ENCODE data around the gene CLEC16A.

CLEC16A gene

DNA sequence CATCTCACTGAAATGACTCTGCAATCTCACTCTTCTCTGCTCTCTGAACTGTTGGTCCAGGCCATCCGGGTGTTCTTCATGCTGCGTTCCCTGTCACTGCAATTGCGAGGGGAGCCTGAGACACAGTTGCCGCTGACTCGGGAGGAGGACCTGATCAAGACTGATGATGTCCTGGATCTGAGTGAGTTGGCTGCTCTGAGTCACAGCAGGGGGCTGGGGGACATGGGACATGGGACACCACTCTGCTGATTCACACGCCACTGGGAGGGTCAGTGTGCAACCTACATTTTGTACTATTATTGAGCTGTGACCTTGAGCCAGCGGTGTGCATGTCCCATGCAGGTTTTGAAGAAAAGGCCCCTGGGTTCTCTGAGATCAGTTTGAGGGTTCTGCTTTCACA is 116.5 kb downstream of the CLEC16A start:
- Histone ChIP-seq H3K9me3 (ENCODE audit: control insufficient read depth in 5 of 5, low read length in 5 of 5) (no peaks in the 10 kb centered on the region), H3K27ac (ENCODE audit: low read depth, low read length) (no peak overlapping the region), H3K36me3 (ENCODE audit: control insufficient read depth in 5 of 5, insufficient read depth in 5 of 5, low read length in 5 of 5) (peaks cover 0 to 56% (median 29%) of the 10 kb centered on the region in 5 donors), H3K9ac (ENCODE audit: low read length in 5 of 5) (no peak overlapping the region), H3K4me3 (ENCODE audit: low read depth in 1 of 5, low read length in 5 of 5) (no peak overlapping the region), H3K27me3 (ENCODE audit: control insufficient read depth in 5 of 5, insufficient read depth in 4 of 5, low read length in 5 of 5) (no peaks in the 10 kb centered on the region), H3K4me1 (ENCODE audit: control insufficient read depth in 5 of 5, insufficient read depth in 5 of 5, low read length in 5 of 5) (peaks cover 0 to 22% (median 7%) of the 10 kb centered on the region in 5 donors)

DNA sequence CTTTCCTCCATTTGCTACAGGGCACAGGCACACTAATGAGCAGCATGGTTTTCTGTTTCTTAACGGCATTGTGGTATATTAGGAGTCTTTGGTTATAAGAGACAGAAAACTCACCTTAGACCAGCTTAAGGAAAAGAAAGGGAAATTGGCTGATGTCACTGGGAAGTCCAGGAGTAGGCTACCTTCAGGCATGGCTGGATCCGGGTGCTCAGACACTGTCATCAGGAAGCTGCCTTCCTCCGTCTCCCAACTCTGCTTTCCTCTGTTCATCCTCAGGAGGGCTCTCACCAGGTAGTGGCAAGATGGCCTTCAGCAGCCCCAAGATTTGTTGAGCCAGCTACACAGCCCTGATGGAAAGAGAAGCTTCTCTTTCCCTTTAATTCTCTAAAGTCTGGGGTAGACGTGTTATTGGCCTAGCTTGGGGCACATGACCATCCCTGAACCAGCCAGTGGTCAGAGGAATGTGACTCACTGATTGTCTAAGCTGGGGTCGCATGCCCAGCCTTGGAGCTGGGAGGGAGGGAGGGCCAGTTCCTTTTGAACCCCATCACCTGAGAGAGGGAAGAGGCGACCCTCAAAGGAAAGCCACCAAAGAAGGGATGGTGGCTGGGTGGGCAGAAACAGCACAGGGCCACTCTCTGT is 117.4 kb downstream of the CLEC16A start:
- H3K36me3 ChIP-seq (ENCODE audit: control insufficient read depth in 5 of 5, insufficient read depth in 5 of 5, low read length in 5 of 5): peaks cover 0 to 57% (median 31%) of the 10 kb centered on the region in 5 donors
- H3K27ac ChIP-seq (ENCODE audit: low read depth, low read length): no peak overlapping the region
- H3K4me1 ChIP-seq (ENCODE audit: control insufficient read depth in 5 of 5, insufficient read depth in 5 of 5, low read length in 5 of 5): peaks cover 0 to 21% (median 7%) of the 10 kb centered on the region in 5 donors
- no peak overlapping the region for H3K9ac ChIP-seq (ENCODE audit: low read length in 5 of 5)
- H3K27me3 ChIP-seq (ENCODE audit: control insufficient read depth in 5 of 5, insufficient read depth in 4 of 5, low read length in 5 of 5): no peaks in the 10 kb centered on the region
- no peak overlapping the region for H3K4me3 ChIP-seq (ENCODE audit: low read depth in 1 of 5, low read length in 5 of 5)
- no peaks in the 10 kb centered on the region for H3K9me3 ChIP-seq (ENCODE audit: control insufficient read depth in 5 of 5, low read length in 5 of 5)

DNA sequence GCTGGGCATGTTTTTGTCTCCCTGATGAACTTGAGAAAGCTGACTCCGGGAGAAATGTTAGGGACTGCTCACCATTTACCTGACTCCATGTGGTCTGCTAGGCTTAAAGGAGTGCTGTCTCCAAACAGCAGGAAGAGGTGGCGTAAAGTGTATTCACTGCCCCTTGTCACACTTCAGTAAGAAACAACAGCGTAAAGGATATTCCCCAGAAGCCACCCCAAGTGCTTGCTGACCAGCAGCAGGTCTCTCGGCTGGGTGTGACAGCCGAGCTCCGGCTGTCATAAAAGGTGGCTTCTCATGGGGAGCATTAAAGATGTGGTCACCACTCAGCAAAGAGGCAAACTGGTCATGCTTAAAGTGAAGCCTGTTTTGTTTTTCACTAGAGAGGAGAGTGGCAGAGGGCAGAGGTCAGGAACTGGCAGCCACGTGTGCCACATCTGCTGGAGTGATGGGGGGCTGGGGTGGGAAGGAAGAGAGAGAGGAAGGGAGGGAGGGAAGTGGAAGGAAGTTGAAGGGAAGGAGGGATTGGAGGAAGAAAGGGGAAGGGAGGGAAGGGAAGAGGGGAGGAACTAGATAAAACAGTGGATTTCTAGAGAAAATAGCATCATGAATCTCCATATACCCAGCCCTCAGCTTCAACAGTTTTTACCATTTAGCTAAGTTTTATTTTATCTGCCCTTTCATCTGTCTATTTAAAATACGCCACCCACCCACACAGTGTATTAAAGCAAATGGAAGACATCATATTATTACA is 119.3 kb downstream of the CLEC16A start:
- Histone ChIP-seq H3K9me3 (ENCODE audit: control insufficient read depth in 5 of 5, low read length in 5 of 5) (no peaks in the 10 kb centered on the region), H3K27me3 (ENCODE audit: control insufficient read depth in 5 of 5, insufficient read depth in 4 of 5, low read length in 5 of 5) (no peaks in the 10 kb centered on the region), H3K4me3 (ENCODE audit: low read depth in 1 of 5, low read length in 5 of 5) (no peak overlapping the region), H3K4me1 (ENCODE audit: control insufficient read depth in 5 of 5, insufficient read depth in 5 of 5, low read length in 5 of 5) (peaks cover 2 to 28% (median 8%) of the 10 kb centered on the region in 5 donors), H3K36me3 (ENCODE audit: control insufficient read depth in 5 of 5, insufficient read depth in 5 of 5, low read length in 5 of 5) (peaks cover 0 to 57% (median 31%) of the 10 kb centered on the region in 5 donors), H3K27ac (ENCODE audit: low read depth, low read length) (no peak overlapping the region), H3K9ac (ENCODE audit: low read length in 5 of 5) (no peak overlapping the region)

DNA sequence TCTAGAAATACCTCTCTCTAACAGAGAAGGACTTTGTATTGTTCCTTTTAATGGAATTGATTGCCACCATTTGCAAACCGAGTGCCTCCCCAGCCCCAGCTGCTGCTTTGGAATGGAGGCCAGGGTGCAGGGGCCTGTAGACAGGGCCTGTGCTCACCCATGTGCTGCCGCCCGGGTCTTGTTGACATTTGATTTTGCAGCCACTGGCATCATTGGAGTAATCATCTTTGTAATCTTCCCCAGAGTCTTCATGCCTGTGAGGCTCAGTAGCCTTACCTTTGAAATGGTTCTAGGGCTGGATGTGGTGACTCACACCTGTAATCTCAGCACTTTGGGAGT is 119.8 kb downstream of the CLEC16A start:
- peaks cover 0 to 52% (median 31%) of the 10 kb centered on the region in 5 donors for H3K36me3 ChIP-seq (ENCODE audit: control insufficient read depth in 5 of 5, insufficient read depth in 5 of 5, low read length in 5 of 5)
- no peak overlapping the region for H3K27ac ChIP-seq (ENCODE audit: low read depth, low read length)

DNA sequence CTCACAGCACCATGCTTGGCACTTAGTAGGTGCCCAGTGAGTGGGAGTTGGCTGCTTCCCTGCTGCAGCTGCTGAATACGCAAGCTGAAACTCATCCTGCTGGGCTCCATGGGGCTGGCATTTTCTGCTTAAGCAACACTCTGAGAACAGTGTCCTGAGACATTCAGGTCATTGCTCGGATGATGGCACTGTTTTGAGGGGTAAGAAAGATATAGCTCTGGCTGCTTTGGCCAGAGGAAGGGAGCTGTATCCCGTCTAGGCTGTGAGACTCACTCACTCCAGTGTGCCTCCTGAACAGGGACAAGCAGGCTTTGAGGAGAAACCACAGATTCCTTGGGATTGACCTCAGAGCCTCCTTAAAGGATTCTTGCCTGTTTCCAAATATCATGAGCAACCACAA is 120.5 kb downstream of the CLEC16A start:
- H3K4me3 ChIP-seq (ENCODE audit: low read depth in 1 of 5, low read length in 5 of 5): no peak overlapping the region
- H3K4me1 ChIP-seq (ENCODE audit: control insufficient read depth in 5 of 5, insufficient read depth in 5 of 5, low read length in 5 of 5): peaks cover 2 to 28% (median 8%) of the 10 kb centered on the region in 5 donors
- H3K9me3 ChIP-seq (ENCODE audit: control insufficient read depth in 5 of 5, low read length in 5 of 5): no peaks in the 10 kb centered on the region
- H3K27me3 ChIP-seq (ENCODE audit: control insufficient read depth in 5 of 5, insufficient read depth in 4 of 5, low read length in 5 of 5): no peaks in the 10 kb centered on the region
- peaks cover 0 to 46% (median 33%) of the 10 kb centered on the region in 5 donors for H3K36me3 ChIP-seq (ENCODE audit: control insufficient read depth in 5 of 5, insufficient read depth in 5 of 5, low read length in 5 of 5)
- no peak overlapping the region for H3K9ac ChIP-seq (ENCODE audit: low read length in 5 of 5)
- H3K27ac ChIP-seq (ENCODE audit: low read depth, low read length): no peak overlapping the region

More for the DNA sequence above, 119.8 kb downstream of the CLEC16A start:
- Histone ChIP-seq H3K9me3 (ENCODE audit: control insufficient read depth in 5 of 5, low read length in 5 of 5) (no peaks in the 10 kb centered on the region), H3K9ac (ENCODE audit: low read length in 5 of 5) (no peak overlapping the region), H3K27me3 (ENCODE audit: control insufficient read depth in 5 of 5, insufficient read depth in 4 of 5, low read length in 5 of 5) (no peaks in the 10 kb centered on the region), H3K4me3 (ENCODE audit: low read depth in 1 of 5, low read length in 5 of 5) (no peak overlapping the region), H3K4me1 (ENCODE audit: control insufficient read depth in 5 of 5, insufficient read depth in 5 of 5, low read length in 5 of 5) (peaks cover 2 to 28% (median 8%) of the 10 kb centered on the region in 5 donors)

DNA sequence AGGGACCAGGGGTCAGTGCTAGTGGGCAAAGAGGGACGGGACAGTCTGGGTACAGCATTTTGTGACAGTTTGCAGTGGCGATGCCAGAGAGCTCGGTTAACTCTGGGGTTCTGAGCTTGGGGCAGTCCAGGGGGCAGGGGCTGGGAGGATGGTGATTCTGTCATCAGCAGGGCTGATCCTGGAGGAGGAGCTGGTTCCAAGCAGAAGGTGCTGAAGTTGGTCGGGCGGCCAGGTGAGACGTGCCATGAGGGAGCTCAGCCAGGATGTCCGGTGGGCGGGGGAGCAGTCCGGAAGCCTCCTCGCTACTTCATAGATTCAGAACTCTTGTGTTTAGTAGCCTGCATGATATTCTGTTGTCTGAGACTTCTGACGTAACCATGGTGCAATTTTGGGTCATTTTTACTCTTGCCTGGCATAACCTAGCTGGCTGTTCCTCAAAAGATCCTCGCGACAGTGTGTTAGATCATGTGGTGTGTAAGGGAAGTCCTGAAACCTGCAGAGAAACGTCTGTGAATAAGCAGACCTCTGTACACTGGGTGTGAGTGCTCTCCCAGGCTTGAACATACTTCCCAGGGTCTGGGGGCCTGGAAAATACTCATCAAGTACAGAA is 122.0 kb downstream of the CLEC16A start:
- peaks cover 0 to 39% (median 27%) of the 10 kb centered on the region in 5 donors for H3K36me3 ChIP-seq (ENCODE audit: control insufficient read depth in 5 of 5, insufficient read depth in 5 of 5, low read length in 5 of 5)
- H3K9ac ChIP-seq (ENCODE audit: low read length in 5 of 5): no peak overlapping the region
- H3K4me1 ChIP-seq (ENCODE audit: control insufficient read depth in 5 of 5, insufficient read depth in 5 of 5, low read length in 5 of 5): peaks cover 2 to 28% (median 8%) of the 10 kb centered on the region in 5 donors
- H3K27me3 ChIP-seq (ENCODE audit: control insufficient read depth in 5 of 5, insufficient read depth in 4 of 5, low read length in 5 of 5): no peaks in the 10 kb centered on the region
- H3K9me3 ChIP-seq (ENCODE audit: control insufficient read depth in 5 of 5, low read length in 5 of 5): no peaks in the 10 kb centered on the region
- H3K27ac ChIP-seq (ENCODE audit: low read depth, low read length): no peak overlapping the region
- H3K4me3 ChIP-seq (ENCODE audit: low read depth in 1 of 5, low read length in 5 of 5): no peak overlapping the region

DNA sequence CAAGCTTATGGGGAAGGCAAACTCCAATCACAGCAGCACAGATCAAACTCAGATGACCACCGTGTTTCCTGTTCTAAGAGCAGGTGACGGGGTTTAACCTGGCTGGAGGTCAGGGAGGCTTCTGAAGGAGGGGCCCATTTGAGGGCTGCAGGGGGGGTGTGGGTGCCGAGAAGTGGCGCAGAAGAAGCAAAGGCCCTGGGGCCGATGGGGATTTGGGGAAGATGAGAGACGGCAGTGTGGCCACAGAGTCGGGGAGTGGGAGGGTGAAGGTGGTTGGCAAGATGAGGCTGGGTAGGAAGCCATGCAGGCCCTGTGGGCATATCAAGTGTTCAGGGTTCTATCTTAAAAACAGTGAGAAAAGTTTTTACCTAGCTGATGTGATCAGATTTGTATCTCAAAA is 122.9 kb downstream of the CLEC16A start:
- Histone ChIP-seq H3K27me3 (ENCODE audit: control insufficient read depth in 5 of 5, insufficient read depth in 4 of 5, low read length in 5 of 5) (no peaks in the 10 kb centered on the region), H3K4me1 (ENCODE audit: control insufficient read depth in 5 of 5, insufficient read depth in 5 of 5, low read length in 5 of 5) (peaks cover 2 to 28% (median 8%) of the 10 kb centered on the region in 5 donors), H3K36me3 (ENCODE audit: control insufficient read depth in 5 of 5, insufficient read depth in 5 of 5, low read length in 5 of 5) (peaks cover 0 to 39% (median 20%) of the 10 kb centered on the region in 5 donors), H3K4me3 (ENCODE audit: low read depth in 1 of 5, low read length in 5 of 5) (no peak overlapping the region), H3K9me3 (ENCODE audit: control insufficient read depth in 5 of 5, low read length in 5 of 5) (no peaks in the 10 kb centered on the region), H3K27ac (ENCODE audit: low read depth, low read length) (no peak overlapping the region), H3K9ac (ENCODE audit: low read length in 5 of 5) (no peak overlapping the region)

DNA sequence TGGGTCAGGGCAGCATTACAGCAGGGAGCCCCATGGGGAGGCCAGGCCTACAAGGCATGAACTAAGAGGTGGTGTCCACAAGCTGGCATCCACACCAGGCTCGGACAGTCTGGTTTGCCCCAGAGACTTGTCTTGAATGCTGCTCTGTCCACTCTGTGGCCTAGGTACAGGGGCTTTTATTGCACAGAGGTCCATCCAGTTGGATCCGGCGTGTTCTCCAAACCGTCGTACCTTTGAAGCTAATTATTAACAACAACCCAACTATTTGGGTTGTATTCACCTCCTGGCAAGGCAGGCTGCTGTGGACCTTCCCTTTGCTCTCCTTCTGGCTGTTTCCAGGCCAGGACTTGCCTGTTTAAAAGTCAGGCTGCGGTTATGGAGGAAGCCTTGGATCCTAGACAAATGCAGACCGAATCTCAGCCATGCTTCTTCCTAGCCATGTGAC is 123.4 kb downstream of the CLEC16A start:
- Histone ChIP-seq H3K27ac (ENCODE audit: low read depth, low read length) (no peak overlapping the region), H3K27me3 (ENCODE audit: control insufficient read depth in 5 of 5, insufficient read depth in 4 of 5, low read length in 5 of 5) (no peaks in the 10 kb centered on the region), H3K4me3 (ENCODE audit: low read depth in 1 of 5, low read length in 5 of 5) (no peak overlapping the region), H3K36me3 (ENCODE audit: control insufficient read depth in 5 of 5, insufficient read depth in 5 of 5, low read length in 5 of 5) (peaks cover 0 to 41% (median 20%) of the 10 kb centered on the region in 5 donors), H3K9me3 (ENCODE audit: control insufficient read depth in 5 of 5, low read length in 5 of 5) (no peaks in the 10 kb centered on the region), H3K9ac (ENCODE audit: low read length in 5 of 5) (no peak overlapping the region), H3K4me1 (ENCODE audit: control insufficient read depth in 5 of 5, insufficient read depth in 5 of 5, low read length in 5 of 5) (peaks cover 2 to 28% (median 8%) of the 10 kb centered on the region in 5 donors)

DNA sequence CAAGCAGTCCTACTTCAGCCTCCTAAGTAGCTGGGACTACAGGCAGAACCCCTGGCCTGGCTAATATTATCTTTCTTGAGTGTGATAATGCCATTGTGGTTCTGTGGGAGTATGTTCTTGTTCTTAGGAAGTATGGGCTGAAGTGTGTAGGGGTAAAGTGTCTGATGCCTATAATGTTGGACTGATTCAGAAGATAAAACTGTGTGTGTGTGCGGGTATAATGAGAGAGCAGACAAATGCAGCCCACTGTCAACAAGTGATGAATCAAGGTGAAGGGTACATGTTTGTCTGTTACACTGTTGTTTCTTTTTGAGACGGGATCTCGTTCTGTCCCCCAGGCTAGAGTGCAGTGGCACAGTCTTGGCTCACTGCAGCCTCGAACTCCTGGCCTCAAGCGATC is 127.5 kb downstream of the CLEC16A start:
- H3K9me3 ChIP-seq (ENCODE audit: control insufficient read depth in 5 of 5, low read length in 5 of 5): no peaks in the 10 kb centered on the region
- no peak overlapping the region for H3K4me3 ChIP-seq (ENCODE audit: low read depth in 1 of 5, low read length in 5 of 5)
- H3K36me3 ChIP-seq (ENCODE audit: control insufficient read depth in 5 of 5, insufficient read depth in 5 of 5, low read length in 5 of 5): peaks cover 4 to 30% (median 12%) of the 10 kb centered on the region in 5 donors
- H3K27me3 ChIP-seq (ENCODE audit: control insufficient read depth in 5 of 5, insufficient read depth in 4 of 5, low read length in 5 of 5): no peaks in the 10 kb centered on the region
- no peak overlapping the region for H3K27ac ChIP-seq (ENCODE audit: low read depth, low read length)
- peaks cover 2 to 14% (median 8%) of the 10 kb centered on the region in 5 donors for H3K4me1 ChIP-seq (ENCODE audit: control insufficient read depth in 5 of 5, insufficient read depth in 5 of 5, low read length in 5 of 5)
- no peak overlapping the region for H3K9ac ChIP-seq (ENCODE audit: low read length in 5 of 5)

All from subcutaneous abdominal adipose tissue (tissue), 5 donors.